GM19372 (cell line): ENCODE results near the gene PTPRE.
"Not testable (repeated sequence)": the region's sequence is repeated elsewhere in the genome, so short reads cannot be mapped to it uniquely, and the experiment has no call there.

ENCODE experiments used
- ATAC-seq: cut with Tn5 transposase; IDR thresholded peaks from one replicate; pipeline ENCODE4 v1.9.1; 2021; ENCODE audit warnings: mild to moderate bottlenecking, low read depth, moderate library complexity; ENCODE audit not compliant: unreplicated experiment

PTPRE gene

DNA sequence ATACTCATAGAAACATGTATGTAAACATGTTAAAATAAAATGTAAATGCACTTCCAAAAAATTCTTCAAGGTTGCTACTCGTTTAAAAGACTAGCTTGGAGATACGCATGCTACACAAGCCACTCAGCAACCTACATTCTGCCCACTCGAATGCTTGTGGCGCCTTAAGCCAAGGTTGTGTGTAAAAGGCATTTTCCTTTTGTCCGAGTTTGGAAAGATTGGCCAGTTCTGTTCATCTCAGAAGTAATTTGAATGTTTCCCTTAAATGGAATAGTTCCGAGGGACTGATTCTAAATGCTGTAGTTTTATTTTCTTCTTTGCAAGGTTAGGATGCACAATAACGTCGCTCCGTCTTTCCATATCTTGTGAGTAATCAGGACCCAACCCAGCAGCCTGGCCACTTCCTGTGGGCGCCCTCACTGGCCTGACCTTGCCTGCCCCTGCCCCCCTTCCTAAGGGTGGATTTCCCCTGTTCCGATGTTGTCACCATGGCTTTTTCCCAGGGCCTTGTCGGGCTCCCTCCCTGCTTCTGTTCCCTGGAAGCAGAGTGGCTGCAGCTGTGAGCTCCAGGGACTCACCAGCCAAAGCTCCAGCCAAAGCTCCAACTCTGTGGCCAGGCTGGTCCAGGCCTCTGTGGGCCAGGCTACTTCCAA lies 70.6 kb downstream of the PTPRE start:
- ATAC-seq, result no peak

DNA sequence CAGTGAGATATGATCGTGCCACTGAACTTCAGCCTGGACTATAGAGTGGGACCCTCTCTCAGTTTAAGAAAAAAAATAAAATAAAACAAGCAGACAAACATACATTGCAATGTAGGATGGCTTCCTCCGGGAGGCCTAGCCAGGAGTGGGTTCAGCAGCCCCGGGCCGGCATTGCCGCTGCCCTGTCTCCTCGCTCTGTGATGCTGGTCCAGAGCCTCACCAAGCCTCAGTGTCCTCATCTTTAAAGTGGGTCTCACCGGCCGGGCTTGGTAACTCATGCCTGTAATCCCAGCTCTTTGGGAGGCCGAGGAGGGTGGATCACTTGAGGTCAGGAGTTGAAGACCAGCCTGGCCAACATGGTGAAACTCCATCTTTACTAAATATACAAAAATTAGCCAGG lies 71.6 kb downstream of the PTPRE start:
- ATAC-seq, result no peak

DNA sequence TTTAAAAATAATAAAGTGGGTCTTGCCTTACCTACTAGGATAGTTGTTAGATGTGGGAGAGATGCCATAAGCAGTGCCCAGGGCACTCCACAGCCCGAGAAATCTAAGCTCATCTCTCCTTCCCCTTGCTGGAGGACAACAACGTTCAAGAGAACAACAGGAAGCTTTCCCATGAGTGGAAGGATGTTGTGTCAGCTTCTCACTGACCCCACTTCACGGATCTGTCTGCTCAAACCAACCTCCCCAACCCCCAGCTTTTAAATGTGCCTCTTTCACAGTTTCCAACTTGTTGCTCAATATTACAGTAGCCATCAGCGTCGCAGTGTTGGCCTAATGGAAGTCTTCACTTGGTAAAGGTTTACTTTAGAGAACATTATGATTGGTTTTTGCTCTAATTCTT lies 72.1 kb downstream of the PTPRE start:
- ATAC-seq, result no peak

DNA sequence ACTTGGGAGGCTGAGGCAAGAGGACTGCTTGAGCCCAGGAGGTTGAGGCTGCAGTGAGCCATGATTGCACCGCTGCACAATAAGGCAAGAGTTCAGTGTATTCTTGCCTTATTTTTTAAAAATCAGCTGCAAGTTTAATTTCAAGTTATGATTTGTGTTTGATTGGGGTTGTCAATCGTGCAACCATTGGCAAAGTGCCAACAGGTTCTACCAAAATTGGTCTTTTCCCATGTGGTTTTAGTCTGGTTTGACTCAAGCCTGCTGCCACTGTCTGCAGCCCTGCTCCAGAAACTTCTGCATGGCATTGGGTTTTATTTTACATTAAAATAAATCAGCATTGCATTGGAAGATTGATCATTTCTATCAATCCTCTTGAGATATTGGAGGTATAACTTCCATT lies 72.7 kb downstream of the PTPRE start:
- no peak for ATAC-seq

DNA sequence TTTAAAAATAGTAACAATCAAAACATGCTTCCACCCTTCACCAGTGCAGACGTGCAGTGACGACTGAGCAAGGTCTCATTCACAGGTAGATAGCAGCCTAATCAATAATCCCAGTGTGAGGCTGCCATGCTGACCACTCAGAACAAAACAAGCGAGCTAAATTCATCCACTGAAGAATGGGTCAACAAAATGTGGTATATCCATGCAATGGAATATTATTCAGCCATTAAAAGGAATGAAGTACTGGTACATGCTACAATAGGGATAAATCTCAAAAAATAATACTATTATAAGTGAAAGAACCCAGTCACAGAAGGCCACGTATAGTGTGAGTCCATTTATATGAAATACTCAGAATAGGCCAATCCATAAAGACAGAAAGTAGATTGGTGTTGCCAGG lies 74.0 kb downstream of the PTPRE start:
- ATAC-seq, result no peak

DNA sequence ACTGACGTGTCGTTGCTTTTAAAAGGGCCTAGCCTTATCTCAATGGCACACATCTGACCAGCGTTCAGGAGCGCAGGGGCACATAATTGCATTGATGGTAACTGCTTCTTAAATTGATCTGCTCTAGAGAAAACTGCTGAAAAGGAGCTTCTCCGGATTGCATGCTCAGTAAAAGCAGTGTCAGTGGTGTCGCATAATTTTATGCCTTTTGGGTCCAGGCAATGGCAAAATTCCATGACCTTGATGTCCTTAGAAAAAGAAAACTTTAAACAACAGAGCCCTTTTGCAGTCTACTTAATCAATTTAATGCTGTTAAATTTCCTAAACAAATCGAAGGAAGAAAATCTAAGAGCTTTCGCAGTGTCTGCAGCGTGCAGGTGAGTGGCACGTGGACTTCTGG lies 75.7 kb downstream of the PTPRE start:
- ATAC-seq, result no peak

DNA sequence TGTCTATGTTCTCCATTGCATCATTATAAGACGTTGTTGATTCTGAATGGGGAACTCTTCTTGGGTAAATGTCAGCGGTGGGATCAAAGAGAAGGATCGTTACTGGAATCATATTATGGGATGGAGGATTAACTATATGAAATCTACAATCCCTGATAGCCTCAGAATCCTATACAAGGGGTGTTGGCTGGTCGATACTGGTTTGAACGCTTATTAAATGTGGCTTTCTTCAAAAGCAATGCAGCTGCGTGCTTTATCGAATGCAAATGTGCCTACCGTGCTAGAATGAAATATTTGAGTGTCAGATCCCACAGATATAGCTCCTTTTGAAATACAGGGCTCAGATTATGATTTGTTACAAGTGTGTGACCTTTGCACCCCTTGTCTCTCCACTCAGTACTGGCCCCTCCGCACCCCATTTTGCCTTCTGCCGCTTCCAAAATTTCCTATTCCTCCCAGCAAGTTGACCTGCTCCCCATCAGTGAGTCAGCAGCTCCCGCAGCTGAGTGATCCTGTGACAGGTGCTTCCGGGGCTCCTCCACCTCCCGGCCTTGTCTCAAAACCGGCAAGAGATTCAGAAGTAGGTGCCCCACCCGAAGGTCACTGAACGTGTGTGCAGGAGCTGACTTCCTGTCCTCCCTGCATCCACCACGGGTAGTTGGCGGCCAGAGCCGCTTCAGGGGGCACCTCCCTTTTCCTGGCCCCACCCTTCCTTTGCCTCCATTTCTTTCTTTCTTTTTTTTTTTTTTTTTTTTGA lies 76.6 kb downstream of the PTPRE start:
- no peak for ATAC-seq

DNA sequence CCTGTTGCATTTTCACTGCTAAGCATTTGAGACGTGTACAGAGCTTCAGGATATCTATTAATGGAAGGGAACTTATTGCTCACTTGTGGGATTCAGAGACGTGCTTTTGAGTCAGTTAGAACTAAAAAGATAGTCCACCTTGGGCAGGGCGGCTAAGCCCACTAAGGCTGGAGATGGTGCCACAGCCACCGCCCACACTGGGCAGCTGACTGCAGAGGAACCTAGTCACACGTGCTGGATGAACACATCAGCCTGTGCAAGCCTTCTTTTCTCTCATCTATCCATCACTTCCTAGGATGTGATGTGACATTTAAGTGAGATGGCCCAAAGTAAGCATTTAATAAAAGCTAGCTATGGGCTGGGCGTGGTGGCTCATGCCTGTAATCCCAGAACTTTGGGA lies 78.0 kb downstream of the PTPRE start:
- ATAC-seq, result no peak

DNA sequence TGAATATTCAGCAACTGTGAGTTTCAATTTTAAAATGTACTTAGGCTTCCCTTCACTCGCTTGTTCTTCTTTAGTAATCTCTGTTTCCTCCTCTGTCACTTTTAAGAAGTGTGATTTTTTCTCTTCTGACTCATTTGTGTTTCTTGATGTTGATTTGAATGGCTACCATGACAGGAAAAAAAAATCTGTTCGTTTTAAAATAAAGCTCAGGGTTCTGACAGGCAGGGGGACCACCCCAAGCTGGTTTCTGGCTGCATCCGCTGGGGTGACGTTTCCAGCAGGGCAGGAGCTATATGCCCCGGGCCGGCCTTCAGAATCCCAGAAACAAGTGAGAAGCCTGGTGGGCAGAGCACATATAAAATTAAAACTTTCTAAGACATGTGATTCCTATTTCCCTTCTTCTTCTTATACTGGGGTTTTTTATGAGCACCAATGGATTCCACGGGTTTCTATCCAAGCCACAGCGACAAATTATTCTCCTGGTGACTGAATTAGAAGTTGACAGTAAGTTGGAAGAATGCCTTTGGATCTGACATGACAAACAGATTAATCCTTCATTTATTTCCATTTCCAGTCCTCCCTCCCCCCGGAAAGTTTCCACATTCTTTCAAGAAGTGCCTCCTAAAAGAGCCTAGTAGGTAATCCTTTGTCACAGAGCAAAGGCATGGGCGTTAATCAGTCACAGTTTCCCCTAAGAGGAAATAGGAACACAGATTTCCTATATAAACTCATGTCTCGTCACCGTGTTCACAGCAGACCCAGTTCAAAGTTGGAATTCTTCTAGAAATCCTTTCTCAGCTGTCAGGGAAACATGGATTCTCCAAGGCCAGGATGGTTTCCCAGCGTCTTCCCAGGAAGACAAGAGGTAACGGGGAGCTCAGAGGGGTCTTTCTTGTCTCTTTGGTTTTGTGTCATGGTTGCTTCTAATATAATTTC lies 79.9 kb downstream of the PTPRE start:
- ATAC-seq, result no peak

DNA sequence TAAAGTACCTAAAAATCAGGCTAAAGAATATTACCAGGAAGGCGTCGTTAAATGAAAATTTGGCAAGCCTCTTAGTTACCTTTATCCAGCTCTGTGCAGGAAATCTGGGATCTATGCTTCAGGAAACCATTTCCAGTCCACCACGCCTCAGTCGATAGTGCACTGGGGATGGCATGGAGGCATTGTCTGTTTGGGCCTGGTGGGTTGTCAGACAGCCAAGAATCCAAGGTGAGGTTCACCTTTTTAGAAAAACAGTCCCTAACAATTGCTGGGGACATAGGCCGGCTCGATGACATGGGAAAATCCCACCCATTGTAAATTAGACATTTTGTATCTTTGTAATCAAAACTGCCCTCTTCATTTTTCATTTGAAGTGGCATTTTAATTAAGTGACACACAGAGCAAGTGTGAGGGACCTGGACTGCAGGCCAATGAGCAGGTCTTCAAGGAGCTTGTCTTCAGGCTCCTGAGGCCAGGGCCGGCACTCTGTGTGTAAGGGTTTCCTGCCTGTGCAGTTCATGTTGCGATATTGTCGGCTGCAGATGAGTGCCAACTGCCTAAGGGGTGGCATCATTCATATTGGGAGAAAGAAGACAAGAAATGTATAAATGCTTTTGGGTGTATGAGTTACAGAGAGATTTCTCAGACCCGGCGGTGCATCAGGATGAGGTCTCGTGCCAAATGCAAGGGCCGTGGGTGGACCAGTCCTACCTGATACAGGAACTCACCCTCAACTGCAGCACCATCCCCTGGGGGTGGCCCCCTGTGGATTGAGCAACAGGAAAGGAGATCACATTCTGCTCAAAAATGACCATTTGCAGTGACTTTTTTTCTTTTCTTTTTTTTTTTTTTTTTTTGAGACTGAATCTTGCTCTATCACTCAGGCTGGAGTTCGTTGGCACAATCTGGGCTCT lies 80.8 kb downstream of the PTPRE start:
- no peak for ATAC-seq

DNA sequence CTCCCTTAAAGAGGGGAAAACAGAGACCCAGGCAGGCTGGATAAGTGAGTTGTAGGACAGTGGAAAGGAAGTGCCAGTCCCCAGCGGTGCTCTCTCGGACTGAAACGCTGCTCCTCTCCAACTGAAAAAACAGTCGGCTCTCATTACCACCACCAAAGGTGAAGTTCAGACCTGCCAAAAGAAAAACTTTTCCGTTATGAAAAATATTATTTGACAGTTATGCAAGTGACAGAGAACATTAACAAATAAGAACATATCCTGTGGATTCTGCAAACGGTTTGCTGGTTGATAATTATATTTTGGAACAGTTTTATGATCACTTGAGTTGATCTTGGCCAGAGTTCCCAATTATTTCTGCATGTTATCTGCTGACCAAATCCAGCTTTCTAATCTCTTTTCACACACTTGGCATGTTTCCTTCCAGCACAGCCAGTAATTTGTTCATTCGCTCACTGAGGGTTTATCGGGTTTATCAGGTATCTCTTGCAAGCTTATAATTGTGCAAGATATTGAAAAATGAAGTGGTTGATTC lies 82.6 kb downstream of the PTPRE start:
- no peak for ATAC-seq

DNA sequence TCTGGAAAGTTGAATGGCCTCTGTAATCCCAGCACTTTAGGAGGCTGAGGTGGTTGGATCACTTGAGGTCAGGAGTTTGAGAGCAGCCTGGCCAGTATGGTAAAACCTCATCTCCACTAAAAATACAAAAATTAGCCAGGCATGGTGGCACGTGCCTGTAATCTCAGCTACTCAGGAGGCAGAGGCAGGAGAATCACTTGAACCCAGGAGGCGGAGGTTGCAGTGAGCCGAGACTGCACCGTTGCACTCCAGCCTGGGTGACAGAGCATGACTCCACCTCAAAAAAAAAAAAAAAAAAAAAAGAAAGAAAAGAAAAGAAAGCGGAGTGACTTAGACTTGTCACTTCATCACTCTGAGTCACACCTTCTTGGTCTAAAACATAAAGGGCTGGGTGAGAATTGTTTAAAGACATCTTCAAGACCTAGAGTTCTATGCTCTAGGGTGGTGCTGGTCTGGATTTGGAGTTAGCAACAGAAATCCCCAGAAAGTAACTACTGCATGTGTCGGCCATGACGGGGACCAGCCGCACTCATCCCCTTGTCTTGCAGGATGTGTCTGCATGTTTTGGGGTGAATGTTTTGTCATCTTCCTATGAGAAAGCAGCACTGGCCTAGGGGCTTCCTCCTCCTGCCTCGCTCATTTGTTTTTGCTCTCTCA lies 83.4 kb downstream of the PTPRE start:
- not testable (repeated sequence) for ATAC-seq

DNA sequence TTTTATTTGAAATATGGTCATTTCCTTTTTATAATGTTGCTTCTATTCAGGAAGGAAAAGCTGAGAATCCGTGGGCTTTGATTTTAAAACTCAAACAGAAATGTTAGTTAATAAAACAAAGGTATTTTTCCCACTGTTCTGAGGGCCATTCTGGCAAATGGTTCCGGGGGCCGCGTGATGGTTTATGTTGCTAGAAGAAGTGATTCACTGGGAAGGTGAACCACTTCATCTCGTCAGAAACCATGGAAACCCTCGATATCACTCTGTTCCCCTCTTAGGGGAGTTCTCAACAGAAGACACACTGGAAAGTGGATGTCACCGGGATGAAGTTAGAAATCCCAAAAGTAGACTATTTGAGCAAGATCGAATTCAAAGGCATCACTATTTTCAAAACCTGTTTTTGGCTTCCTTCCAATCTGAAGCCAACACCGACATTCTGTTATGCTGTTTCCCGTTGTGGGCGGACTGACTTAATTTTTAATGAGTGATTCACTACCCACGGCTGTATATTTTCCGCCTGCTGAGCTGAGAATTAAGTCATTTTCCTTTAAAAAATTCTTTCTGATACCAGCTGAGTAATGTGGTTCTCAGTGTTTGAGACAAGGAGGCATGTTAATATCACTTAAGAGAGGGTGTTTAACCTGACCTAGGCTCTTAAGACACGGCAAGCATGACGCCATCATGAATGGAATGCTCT lies 84.1 kb downstream of the PTPRE start:
- ATAC-seq, result no peak

DNA sequence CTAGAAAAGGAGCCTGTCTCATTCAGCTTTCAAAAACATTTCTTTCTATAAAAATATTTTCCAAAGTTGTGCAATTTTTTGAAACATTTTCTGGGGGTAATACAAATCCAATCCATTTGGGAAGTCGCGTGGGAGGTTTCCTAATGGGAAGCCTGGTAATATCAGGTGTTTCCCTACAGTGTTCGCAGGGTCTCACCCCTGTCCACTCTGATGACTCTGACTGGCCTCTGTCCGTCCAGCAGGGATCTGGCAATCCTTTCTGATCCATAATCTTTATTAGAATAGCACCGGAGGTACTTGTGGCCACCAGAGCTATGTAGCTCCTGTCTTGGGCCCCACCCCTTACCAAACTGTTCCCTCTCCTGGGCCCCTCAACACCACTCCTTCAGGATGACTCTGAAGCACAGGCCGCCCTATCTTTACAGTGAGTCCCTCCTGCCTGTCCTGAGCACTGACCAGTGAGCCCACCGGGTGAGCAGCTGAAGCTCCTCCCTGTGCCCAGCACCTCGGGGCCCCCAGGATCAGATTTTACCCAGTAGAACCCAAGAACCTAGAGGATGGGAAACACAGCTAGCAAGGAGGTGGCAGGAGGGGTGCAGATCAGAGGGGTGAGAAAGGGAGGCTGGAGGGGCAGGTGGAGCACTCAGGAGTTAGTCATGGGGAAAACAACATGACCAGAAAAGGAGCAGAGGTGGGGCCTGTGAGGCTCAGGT lies 84.8 kb downstream of the PTPRE start:
- ATAC-seq, result no peak

DNA sequence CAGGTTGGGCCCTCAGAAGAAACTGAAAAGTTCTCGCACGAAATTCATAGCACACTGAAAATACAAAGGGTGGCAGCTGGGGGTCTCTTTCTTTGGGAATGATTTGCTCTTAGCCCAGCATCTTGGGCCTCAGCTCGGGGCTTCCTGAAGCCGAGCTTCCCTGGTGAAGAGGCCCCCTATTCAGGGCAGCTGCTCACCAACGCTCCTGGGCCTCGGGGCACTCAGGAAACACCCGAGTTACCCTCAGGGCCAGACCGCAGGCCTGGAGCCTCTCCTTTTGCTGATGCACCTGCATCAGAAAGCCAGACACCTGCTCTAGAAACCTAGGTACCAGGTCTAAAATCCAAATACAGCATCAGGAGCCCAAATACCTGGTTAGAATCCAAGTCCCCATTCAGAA lies 85.5 kb downstream of the PTPRE start:
- no peak for ATAC-seq

DNA sequence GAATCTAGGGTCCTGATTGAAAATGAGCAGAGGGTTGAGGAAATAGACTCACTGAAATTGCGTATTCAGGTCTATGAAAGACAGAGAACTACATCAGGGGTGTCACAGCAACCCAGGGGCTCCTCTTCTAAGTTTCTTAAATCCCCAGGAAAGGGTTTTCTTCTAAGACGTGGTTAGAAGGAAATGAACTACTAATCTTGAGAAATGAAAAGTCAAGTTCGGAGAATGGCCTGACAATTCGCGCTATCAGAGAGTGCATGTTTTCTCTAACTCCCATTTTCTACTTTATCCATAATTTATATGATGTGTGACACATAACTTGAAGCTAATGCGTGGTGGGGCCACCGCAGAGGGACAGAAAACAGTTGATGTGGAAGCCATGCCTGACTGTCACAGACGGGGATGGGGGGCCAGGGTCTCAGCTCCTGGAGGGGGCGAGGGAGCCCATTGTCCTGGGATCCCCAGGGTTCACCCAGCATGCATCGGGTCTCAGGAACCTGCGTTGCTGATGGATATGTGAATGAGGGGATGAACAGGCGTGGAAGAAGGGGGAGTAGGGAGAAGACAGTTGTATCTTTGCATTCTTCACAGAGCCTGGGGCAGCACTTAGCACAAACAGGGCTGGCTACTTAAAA lies 86.3 kb downstream of the PTPRE start:
- no peak for ATAC-seq

DNA sequence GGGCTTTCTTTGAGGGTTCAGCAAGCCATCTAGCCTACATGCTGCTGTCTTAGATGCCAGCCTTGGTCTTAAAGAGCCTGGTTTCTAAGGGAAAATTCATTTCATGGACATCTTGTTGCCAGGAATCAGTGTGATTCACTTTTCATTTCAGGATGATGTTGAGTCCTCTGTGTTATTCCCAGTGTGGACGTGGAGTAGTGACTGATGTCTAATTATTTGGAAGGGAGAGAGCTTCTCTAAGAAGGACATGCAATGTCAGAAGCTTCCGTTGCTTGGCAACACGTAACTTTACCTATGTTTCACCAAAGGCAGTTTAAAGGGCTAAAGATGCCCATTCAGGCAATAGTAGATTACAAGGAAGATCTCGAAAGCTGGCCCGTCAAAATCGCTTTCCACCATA lies 89.0 kb downstream of the PTPRE start:
- ATAC-seq, result no peak

DNA sequence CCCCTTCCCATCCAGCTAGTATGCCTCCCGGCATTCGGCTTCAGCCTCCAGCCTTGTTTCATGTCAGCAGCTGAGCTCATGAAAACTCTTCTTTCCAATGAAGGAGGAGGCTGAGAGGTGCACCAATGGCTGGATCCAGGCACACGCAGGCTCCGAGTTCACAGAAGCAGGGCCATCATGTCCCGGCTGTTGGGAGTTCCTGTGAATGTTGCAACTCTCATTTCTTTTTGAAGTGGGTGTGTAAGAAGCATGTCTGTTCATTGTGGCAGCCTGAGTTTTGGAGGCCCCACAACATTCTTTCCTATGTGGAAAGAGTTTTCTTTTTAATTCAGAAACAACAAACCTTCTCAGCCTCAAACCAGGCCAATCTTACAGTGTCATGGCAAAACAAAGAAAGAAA lies 89.7 kb downstream of the PTPRE start:
- no peak for ATAC-seq
